CD4-positive, alpha-beta T cell treated with Interleukin-12 subunit alpha and Interleukin-12 subunit beta, for 1 hour (primary cell): Measurements from ENCODE around the gene CTDNEP1.

ENCODE experiments used
- DNase-seq: peaks from one replicate; pipeline ENCODE4 v3.0.0-alpha.2; 2020

CTDNEP1 gene

GRCh38 chr17:7251661-7252175 lies at the start of gene CTDNEP1:
CTDNEP1 (minus strand) TSS chr17:7251734; CDS start chr17:7251296, 438 bp downstream.
- peak; percentile 98 for DNase-seq

GRCh38 chr17:7296189-7296861 lies 44.8 kb upstream of the CTDNEP1 start:
- DNase-seq: peak; percentile 78

GRCh38 chr17:7295230-7296180 lies 44.0 kb upstream of the CTDNEP1 start:
- no peak for DNase-seq

GRCh38 chr17:7294614-7295153 lies 43.1 kb upstream of the CTDNEP1 start, which contains the start of gene YBX2:
YBX2 (minus strand) TSS chr17:7294639; CDS start chr17:7294500, 139 bp downstream.
- DNase-seq: peak; percentile 87

GRCh38 chr17:7293816-7294613 lies 42.5 kb upstream of the CTDNEP1 start:
- no peak for DNase-seq

GRCh38 chr17:7293159-7293558 lies 41.6 kb upstream of the CTDNEP1 start:
- no peak for DNase-seq

GRCh38 chr17:7292729-7293128 lies 41.2 kb upstream of the CTDNEP1 start:
- no peak for DNase-seq

GRCh38 chr17:7292194-7292593 lies 40.7 kb upstream of the CTDNEP1 start:
- DNase-seq: no peak

- no peak for DNase-seq
Observed at GRCh38 chr17:7290685-7291084, 39.2 kb upstream of the CTDNEP1 start.

- no peak for DNase-seq
Observed at GRCh38 chr17:7290166-7290565, 38.6 kb upstream of the CTDNEP1 start.

GRCh38 chr17:7289256-7290032 lies 37.9 kb upstream of the CTDNEP1 start:
- DNase-seq: no peak

- DNase-seq: no peak
Observed at GRCh38 chr17:7285679-7286078, 34.1 kb upstream of the CTDNEP1 start.

GRCh38 chr17:7284911-7285310 lies 33.4 kb upstream of the CTDNEP1 start:
- DNase-seq: no peak

- DNase-seq: no peak
Observed at GRCh38 chr17:7283471-7284216, 32.1 kb upstream of the CTDNEP1 start.

GRCh38 chr17:7282752-7283321 lies 31.3 kb upstream of the CTDNEP1 start:
- DNase-seq: no peak

- no peak for DNase-seq
Observed at GRCh38 chr17:7281953-7282751, 30.6 kb upstream of the CTDNEP1 start.

GRCh38 chr17:7281074-7281952 lies 29.8 kb upstream of the CTDNEP1 start, which contains the start of gene SLC2A4:
SLC2A4 (plus strand) TSS chr17:7281718; CDS start chr17:7281935, 217 bp downstream.
- peak; percentile 90 for DNase-seq

- DNase-seq: peak; percentile 89
Observed at GRCh38 chr17:7280519-7281073, 29.1 kb upstream of the CTDNEP1 start.
